Measurements from ENCODE around the gene ITGBL1.

- TF ChIP-seq RARG (CRISPR knock-in tag; IDR thresholded peaks at IDR 0.05; ENCODE audit: low read depth), result no peak
- no peak for TF ChIP-seq CTCF (CRISPR knock-in tag; IDR thresholded peaks at IDR 0.05)
- TF ChIP-seq ZNF235 (CRISPR knock-in tag; IDR thresholded peaks at IDR 0.05; ENCODE audit: borderline replicate concordance), result no peak
- no peak for TF ChIP-seq MNT (IDR thresholded peaks at IDR 0.05)
- no peak for TF ChIP-seq ZNF552 (CRISPR knock-in tag; IDR thresholded peaks at IDR 0.05; ENCODE audit: borderline replicate concordance)
- TF ChIP-seq FOXO1 (CRISPR knock-in tag; IDR thresholded peaks at IDR 0.05), result no peak
Measured at GRCh38 chr13:101488734-101489133, 36.3 kb downstream of the ITGBL1 start.

All from HepG2 (cell line).